Fibroblast of pulmonary artery (primary cell): Measurements from ENCODE around the gene ALG10.
"Not testable (repeated sequence)": the region's sequence is repeated elsewhere in the genome, so short reads cannot be mapped to it uniquely, and the experiment has no call there.

Source experiments
- DNase-seq: peaks from one replicate; pipeline ENCODE4 v3.0.0-alpha.2; 2010; ENCODE audit warnings: low read depth
- H3K4me3 ChIP-seq: replicated peaks from 2 replicates; pipeline ENCODE4 v1.5.1; 2011; ENCODE audit warnings: low read depth, mild to moderate bottlenecking, control low read depth, low read length, moderate library complexity
- TF ChIP-seq, protein P1 (sequence below): IDR thresholded peaks from 2 replicates; pipeline ENCODE4 v1.5.1; 2011; ENCODE audit warnings: mild to moderate bottlenecking, control low read depth, low read length, inconsistent platforms; ENCODE audit errors: missing control alignments

ALG10 gene

DNA sequence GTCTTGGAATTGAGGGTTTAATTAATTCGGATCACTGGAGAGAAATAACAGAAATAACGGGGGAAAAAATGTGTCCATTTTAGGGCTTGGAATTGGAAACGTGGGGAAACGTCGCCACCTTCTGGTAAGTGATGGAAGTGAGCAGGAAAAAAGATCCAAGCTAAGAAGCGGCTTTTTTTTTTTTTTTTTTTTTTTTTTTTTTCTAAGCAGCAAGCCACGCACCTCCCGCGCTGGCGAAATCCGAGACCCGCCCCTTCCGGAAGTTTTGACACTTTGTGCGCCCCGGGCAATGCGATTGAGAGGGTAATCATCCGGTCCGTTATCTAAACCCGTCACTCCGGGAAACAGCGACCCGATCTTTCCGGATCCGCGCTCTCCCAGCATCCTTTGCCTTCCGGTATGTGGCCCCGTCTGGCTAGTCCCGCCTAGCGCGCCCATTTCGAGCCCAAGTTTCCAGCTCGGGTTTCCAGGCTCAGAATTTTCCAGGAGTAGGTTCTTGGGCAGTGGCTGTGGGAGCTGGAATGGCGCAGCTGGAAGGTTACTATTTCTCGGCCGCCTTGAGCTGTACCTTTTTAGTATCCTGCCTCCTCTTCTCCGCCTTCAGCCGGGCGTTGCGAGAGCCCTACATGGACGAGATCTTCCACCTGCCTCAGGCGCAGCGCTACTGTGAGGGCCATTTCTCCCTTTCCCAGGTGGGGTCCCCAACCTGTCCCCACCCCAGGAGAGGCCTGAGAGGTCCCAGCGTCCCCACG, at the start of gene ALG10:
TSS of gene ALG10 (plus strand) at position 418 of the 752 bp plus-strand sequence. CDS start at position 522, 104 bp downstream.
- peak; percentile 98 for DNase-seq
- TF ChIP-seq, protein P1, sequence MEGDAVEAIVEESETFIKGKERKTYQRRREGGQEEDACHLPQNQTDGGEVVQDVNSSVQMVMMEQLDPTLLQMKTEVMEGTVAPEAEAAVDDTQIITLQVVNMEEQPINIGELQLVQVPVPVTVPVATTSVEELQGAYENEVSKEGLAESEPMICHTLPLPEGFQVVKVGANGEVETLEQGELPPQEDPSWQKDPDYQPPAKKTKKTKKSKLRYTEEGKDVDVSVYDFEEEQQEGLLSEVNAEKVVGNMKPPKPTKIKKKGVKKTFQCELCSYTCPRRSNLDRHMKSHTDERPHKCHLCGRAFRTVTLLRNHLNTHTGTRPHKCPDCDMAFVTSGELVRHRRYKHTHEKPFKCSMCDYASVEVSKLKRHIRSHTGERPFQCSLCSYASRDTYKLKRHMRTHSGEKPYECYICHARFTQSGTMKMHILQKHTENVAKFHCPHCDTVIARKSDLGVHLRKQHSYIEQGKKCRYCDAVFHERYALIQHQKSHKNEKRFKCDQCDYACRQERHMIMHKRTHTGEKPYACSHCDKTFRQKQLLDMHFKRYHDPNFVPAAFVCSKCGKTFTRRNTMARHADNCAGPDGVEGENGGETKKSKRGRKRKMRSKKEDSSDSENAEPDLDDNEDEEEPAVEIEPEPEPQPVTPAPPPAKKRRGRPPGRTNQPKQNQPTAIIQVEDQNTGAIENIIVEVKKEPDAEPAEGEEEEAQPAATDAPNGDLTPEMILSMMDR = peak; percentile 62
- peak within 1 kb of the TSS; percentile 66 for H3K4me3 ChIP-seq

DNA sequence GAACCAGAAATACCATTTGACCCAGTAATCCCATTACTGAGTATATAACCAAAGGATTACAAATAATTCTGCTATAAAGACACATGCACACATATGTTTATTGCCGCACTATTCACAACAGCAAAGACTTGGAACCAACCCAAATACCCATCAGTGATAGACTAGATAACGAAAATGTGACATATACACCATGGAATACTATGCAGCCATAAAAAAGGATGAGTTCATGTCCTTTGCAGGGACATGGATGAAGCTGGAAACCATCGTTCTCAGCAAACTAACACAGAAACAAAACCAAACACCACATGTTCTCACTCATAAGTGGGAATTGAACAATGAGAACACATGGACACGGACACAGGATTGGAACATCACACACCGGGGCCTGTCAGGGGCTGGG, 49.4 kb upstream of the ALG10 start:
- DNase-seq, H3K4me3 ChIP-seq: not testable (repeated sequence)

DNA sequence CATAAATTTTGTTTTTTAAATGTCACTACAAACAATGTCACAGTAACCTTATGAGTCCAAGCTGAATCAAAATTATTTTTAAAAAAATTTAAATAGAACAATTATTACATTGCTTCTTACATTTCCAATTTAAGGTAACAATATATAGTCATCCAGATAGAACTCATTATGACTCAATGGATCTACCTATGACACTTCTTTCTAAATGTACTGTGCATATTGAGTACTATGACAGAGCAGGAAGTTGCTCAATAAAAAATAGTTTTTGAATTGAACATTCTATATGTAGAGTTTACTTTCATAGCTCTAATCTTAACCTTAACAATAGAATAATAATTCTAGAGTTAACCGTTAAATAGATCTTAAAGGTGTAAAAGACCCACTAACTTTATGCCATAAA, 44.4 kb upstream of the ALG10 start:
- TF ChIP-seq, protein P1 = no peak
- no peak overlapping the region for H3K4me3 ChIP-seq
- DNase-seq = no peak

- DNase-seq = no peak
- H3K4me3 ChIP-seq = no peak overlapping the region
- TF ChIP-seq, protein P1 = no peak
Observed at GRCh38 chr12:33988197-33988805, 34.0 kb upstream of the ALG10 start.

- no peak for DNase-seq
- no peak overlapping the region for H3K4me3 ChIP-seq
- TF ChIP-seq, protein P1 = no peak
Observed at GRCh38 chr12:33988913-33989312, 33.4 kb upstream of the ALG10 start.

- DNase-seq = peak; percentile 21
- TF ChIP-seq, protein P1 = no peak
- H3K4me3 ChIP-seq = no peak overlapping the region
Observed at GRCh38 chr12:33994857-33995808, 27.2 kb upstream of the ALG10 start.

DNA sequence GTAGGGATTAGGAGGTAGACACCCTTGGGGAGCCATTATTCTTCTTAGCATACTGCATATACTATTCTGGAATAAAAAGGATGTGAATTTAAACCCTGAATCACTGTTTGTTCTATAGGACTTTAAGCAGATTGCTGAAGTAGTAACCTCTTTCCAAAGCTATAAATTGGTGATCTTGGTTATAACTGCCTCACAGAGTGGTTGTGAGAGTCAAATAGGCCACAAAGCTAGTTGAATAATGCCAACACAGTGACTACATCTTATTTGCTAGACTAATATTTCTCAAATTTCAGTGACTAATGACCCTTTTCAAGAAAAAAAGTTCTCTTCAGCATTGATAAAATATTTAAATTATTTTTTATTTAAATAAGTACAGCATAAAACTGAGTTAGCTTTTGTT, 13.5 kb upstream of the ALG10 start:
- not testable (repeated sequence) for H3K4me3 ChIP-seq, DNase-seq
